H9 (cell line): ENCODE data around the gene PRR20D. TPM values are rescaled to one million over a fixed set of nuclear protein-coding genes. Genes with fewer than 3 reads are reported as not detected.
"Not testable (repeated sequence)": the region's sequence is repeated elsewhere in the genome, so short reads cannot be mapped to it uniquely, and the experiment has no call there.

ENCODE experiments used
- DNase-seq: peaks from one replicate; pipeline ENCODE4 v3.0.0-alpha.2; 2017
- H2AFZ ChIP-seq: one replicate; pipeline ENCODE4 v1.6.1; 2013; ENCODE audit warnings: mild to moderate bottlenecking, low read length, control low read depth, moderate library complexity
- H2AK5ac ChIP-seq: 2 replicates; pipeline ENCODE4 v1.6.1; 2013; ENCODE audit warnings: low read length, control low read depth, mixed read lengths; ENCODE audit not compliant: insufficient read length
- H2BK120ac ChIP-seq: one replicate; pipeline ENCODE4 v1.6.1; 2013; ENCODE audit warnings: low read depth, mild to moderate bottlenecking, low read length, control low read depth, inconsistent platforms; ENCODE audit not compliant: poor library complexity, severe bottlenecking
- H2BK12ac ChIP-seq: 2 replicates; pipeline ENCODE4 v1.6.1; 2013; ENCODE audit warnings: low read length, control low read depth, mixed read lengths, low read depth; ENCODE audit not compliant: insufficient read length
- H2BK15ac ChIP-seq: 2 replicates; pipeline ENCODE4 v1.6.1; 2013; ENCODE audit warnings: low read depth, low read length, control low read depth
- H2BK20ac ChIP-seq: one replicate; pipeline ENCODE4 v1.6.1; 2013; ENCODE audit warnings: low read depth, mild to moderate bottlenecking, low read length, control low read depth, inconsistent platforms; ENCODE audit not compliant: poor library complexity, severe bottlenecking
- H2BK5ac ChIP-seq: 2 replicates; pipeline ENCODE4 v1.6.1; 2013; ENCODE audit warnings: low read length, control low read depth, mixed read lengths; ENCODE audit not compliant: insufficient read length
- H3K14ac ChIP-seq: 2 replicates; pipeline ENCODE4 v1.6.1; 2013; ENCODE audit warnings: low read length, control low read depth; ENCODE audit not compliant: insufficient read depth
- H3K18ac ChIP-seq: 2 replicates; pipeline ENCODE4 v1.6.1; 2013; ENCODE audit warnings: low read depth, mild to moderate bottlenecking, mixed read lengths, low read length, control low read depth; ENCODE audit not compliant: insufficient read length
- H3K23ac ChIP-seq: 2 replicates; pipeline ENCODE4 v1.6.1; 2013; ENCODE audit warnings: low read length, control low read depth, mixed read lengths, low read depth; ENCODE audit not compliant: insufficient read length
- H3K23me2 ChIP-seq: 2 replicates; pipeline ENCODE4 v1.6.1; 2013; ENCODE audit warnings: low read depth, mild to moderate bottlenecking, mixed read lengths, low read length, control low read depth; ENCODE audit not compliant: insufficient read length, poor library complexity, severe bottlenecking
- H3K27ac ChIP-seq: 2 replicates; pipeline ENCODE4 v1.5.1; 2013; ENCODE audit warnings: low read length, control low read depth, mixed read lengths, low read depth; ENCODE audit not compliant: insufficient read length
- H3K27me3 ChIP-seq: 2 replicates; pipeline ENCODE4 v1.6.1; 2013; ENCODE audit warnings: low read length, control low read depth, inconsistent platforms; ENCODE audit not compliant: insufficient read depth
- H3K4ac ChIP-seq: 2 replicates; pipeline ENCODE4 v1.6.1; 2013; ENCODE audit warnings: low read depth, mild to moderate bottlenecking, control low read depth, inconsistent platforms, low read length, moderate library complexity
- H3K4me1 ChIP-seq: 2 replicates; pipeline ENCODE4 v1.6.1; 2013; ENCODE audit warnings: low read length, control low read depth, inconsistent platforms; ENCODE audit not compliant: insufficient read depth
- H3K4me2 ChIP-seq: 2 replicates; pipeline ENCODE4 v1.6.1; 2013; ENCODE audit warnings: low read length, control low read depth, mixed read lengths; ENCODE audit not compliant: insufficient read length, insufficient read depth
- H3K56ac ChIP-seq: 2 replicates; pipeline ENCODE4 v1.6.1; 2013; ENCODE audit warnings: low read depth, mild to moderate bottlenecking, mixed read lengths, low read length, control low read depth; ENCODE audit not compliant: insufficient read length
- H3K79me1 ChIP-seq: 2 replicates; pipeline ENCODE4 v1.6.1; 2013; ENCODE audit warnings: low read depth, mild to moderate bottlenecking, moderate library complexity, low read length, control low read depth, inconsistent platforms; ENCODE audit not compliant: insufficient read depth, poor library complexity, severe bottlenecking
- H3K79me2 ChIP-seq: 2 replicates; pipeline ENCODE4 v1.6.1; 2013; ENCODE audit warnings: low read length, control low read depth, inconsistent platforms; ENCODE audit not compliant: insufficient read depth
- H3K9ac ChIP-seq: 2 replicates; pipeline ENCODE4 v1.6.1; 2013; ENCODE audit warnings: low read length, control low read depth, mixed read lengths; ENCODE audit not compliant: insufficient read length; ENCODE audit errors: extremely low read depth
- H3K9me3 ChIP-seq: one replicate; pipeline ENCODE4 v1.6.1; 2013; ENCODE audit warnings: low read depth, low read length, inconsistent platforms; ENCODE audit not compliant: control insufficient read depth
- H3T11ph ChIP-seq: one replicate; pipeline ENCODE4 v1.6.1; 2013; ENCODE audit warnings: mild to moderate bottlenecking, low read length, control low read depth, inconsistent platforms
- H4K20me1 ChIP-seq: one replicate; pipeline ENCODE4 v1.6.1; 2013; ENCODE audit not compliant: control insufficient read depth, insufficient read length, insufficient read depth
- H4K5ac ChIP-seq: 2 replicates; pipeline ENCODE4 v1.6.1; 2013; ENCODE audit warnings: low read depth, mild to moderate bottlenecking, mixed read lengths, low read length, control low read depth; ENCODE audit not compliant: insufficient read length
- H4K8ac ChIP-seq: replicated peaks from 2 replicates; pipeline ENCODE4 v1.6.1; 2013; ENCODE audit warnings: low read length, control low read depth, mixed read lengths, low read depth; ENCODE audit not compliant: insufficient read length
- H4K91ac ChIP-seq: 2 replicates; pipeline ENCODE4 v1.6.1; 2013; ENCODE audit warnings: low read depth, mild to moderate bottlenecking, moderate library complexity, mixed read lengths, low read length, control low read depth; ENCODE audit not compliant: insufficient read length
- H3K27ac Mint-ChIP-seq, 3 experiments: 2 replicates in 2 of 3; 3 replicates in 1 of 3; pipeline ENCODE4 v1.8.0; 2020 to 2021; ENCODE audit warnings: mixed read lengths in 3 of 3, mild to moderate bottlenecking in 1 of 3, moderate library complexity in 1 of 3
- H3K27me3 Mint-ChIP-seq: 2 replicates; pipeline ENCODE4 v1.8.0; 2021; ENCODE audit warnings: low read depth, mild to moderate bottlenecking, moderate library complexity, mixed read lengths
- H3K36me3 Mint-ChIP-seq, 3 experiments: 2 replicates in 2 of 3; 3 replicates in 1 of 3; pipeline ENCODE4 v1.8.0; 2020 to 2021; ENCODE audit warnings: low read depth in 3 of 3, mixed read lengths in 3 of 3; ENCODE audit not compliant: insufficient read depth in 1 of 3
- H3K4me1 Mint-ChIP-seq, 2 experiments: 2 replicates each; pipeline ENCODE4 v1.8.0; 2020; ENCODE audit warnings: mixed read lengths in 2 of 2
- H3K4me3 Mint-ChIP-seq, 2 experiments: 2 replicates in 1 of 2; 3 replicates in 1 of 2; pipeline ENCODE4 v1.8.0; 2020 to 2021; ENCODE audit warnings: mild to moderate bottlenecking in 2 of 2, mixed read lengths in 2 of 2, moderate library complexity in 1 of 2
- H3K9me3 Mint-ChIP-seq, 2 experiments: 2 replicates in 1 of 2; 3 replicates in 1 of 2; pipeline ENCODE4 v1.8.0; 2020; ENCODE audit warnings: mild to moderate bottlenecking in 2 of 2, mixed read lengths in 2 of 2, moderate library complexity in 1 of 2
- WGBS: extraction: QIAGEN DNeasy Blood & Tissue Kit; methylation state at CpG from one replicate; pipeline ENCODE4 v1.1.7; 2013; ENCODE audit warnings: missing lambda C conversion rate, low lambda C conversion rate, mixed read lengths; ENCODE audit not compliant: insufficient read length; ENCODE audit errors: extremely low coverage; 5-methylcytosine and 5-hydroxymethylcytosine counted together
- total RNA-seq: library from RNA; stranded (reverse); gene quantifications from 2 replicates; pipeline ENCODE4 v1.2.1, GENCODE V29; 2021

PRR20D gene
- total RNA-seq, 1 experiment from 2014 or later: not detected

DNA sequence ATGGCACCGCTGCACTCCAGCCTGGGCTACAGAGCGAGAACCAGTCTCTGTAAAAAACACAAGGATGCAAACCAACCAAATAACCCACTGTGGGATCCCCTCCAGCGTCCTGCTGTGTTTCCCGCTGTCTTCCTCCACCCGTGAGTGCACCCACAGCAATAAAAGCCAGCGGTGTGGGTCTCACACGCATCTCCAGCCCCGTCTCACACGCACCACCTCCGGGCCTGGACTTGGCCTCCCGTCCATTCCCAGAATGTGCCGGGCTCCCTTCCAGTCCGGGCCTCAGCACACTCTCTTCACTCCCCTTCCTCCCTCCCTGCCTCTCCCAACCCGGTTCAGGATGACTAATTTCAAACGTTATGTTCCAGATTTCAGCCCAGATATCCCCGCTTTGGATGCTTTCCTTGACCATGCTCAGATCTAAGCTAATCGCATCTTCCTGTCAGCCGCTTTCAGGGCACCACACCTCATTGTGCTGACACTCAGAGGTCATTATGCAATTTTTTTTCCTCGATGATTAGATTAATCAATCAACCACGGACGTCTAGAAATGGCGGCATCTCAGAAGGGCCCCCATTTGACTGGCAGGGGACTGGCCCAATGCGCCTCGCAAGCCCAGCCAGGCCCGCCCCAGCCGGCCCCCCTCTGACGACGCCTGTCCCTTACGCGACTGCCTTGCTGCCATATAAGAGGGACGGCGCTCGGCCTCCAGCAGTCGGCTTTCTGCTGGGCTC lies 20.0 kb upstream of the PRR20D start, which contains the start of gene PRR20A:
PRR20A (plus strand) TSS at position 684 of the 734 bp plus-strand sequence. CDS start 387 bp downstream, outside the sequence.
- H3K14ac ChIP-seq, H3K18ac ChIP-seq, H4K91ac ChIP-seq, H3K9me3 ChIP-seq, H3K9me3 Mint-ChIP-seq, H3K4me1 Mint-ChIP-seq, H3K56ac ChIP-seq, H4K20me1 ChIP-seq, H2BK120ac ChIP-seq, H3K4me1 ChIP-seq, H3K9ac ChIP-seq, H2BK5ac ChIP-seq, H4K8ac ChIP-seq, H3T11ph ChIP-seq, H3K79me2 ChIP-seq, H2AK5ac ChIP-seq, H2BK20ac ChIP-seq, H3K27ac ChIP-seq, DNase-seq, H3K23ac ChIP-seq, H3K23me2 ChIP-seq, H3K27me3 ChIP-seq, H3K4me3 Mint-ChIP-seq, H3K79me1 ChIP-seq, H3K36me3 Mint-ChIP-seq, H2AFZ ChIP-seq, H2BK12ac ChIP-seq, H4K5ac ChIP-seq, H3K4ac ChIP-seq, H3K4me2 ChIP-seq, H2BK15ac ChIP-seq, H3K27me3 Mint-ChIP-seq: not testable (repeated sequence)
- no CpG with 5 or more reads among the region's 34 CpGs for WGBS
- peak within 1 kb of the TSS in 1 of 3 experiments; percentile 95; a peak in 1 of 7 replicates for H3K27ac Mint-ChIP-seq

DNA sequence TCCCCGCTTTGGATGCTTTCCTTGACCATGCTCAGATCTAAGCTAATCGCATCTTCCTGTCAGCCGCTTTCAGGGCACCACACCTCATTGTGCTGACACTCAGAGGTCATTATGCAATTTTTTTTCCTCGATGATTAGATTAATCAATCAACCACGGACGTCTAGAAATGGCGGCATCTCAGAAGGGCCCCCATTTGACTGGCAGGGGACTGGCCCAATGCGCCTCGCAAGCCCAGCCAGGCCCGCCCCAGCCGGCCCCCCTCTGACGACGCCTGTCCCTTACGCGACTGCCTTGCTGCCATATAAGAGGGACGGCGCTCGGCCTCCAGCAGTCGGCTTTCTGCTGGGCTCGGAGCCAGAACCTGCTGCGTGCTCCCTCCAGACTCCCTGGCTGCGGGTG lies 13.2 kb upstream of the PRR20D start, which contains the start of gene PRR20B:
PRR20B (plus strand) TSS at position 301 of the 400 bp plus-strand sequence. CDS start 387 bp downstream, outside the sequence.
- H3K9me3 ChIP-seq, H3K4ac ChIP-seq, H3K18ac ChIP-seq, H4K20me1 ChIP-seq, H3K27me3 Mint-ChIP-seq, H4K5ac ChIP-seq, H3K79me1 ChIP-seq, H2BK12ac ChIP-seq, H2AK5ac ChIP-seq, H2BK20ac ChIP-seq, H2AFZ ChIP-seq, H2BK5ac ChIP-seq, H3K27ac ChIP-seq, H3K56ac ChIP-seq, H3K9ac ChIP-seq, H3K79me2 ChIP-seq, H3T11ph ChIP-seq, H3K23me2 ChIP-seq, DNase-seq, H3K4me1 ChIP-seq, H3K14ac ChIP-seq, H4K91ac ChIP-seq, H3K9me3 Mint-ChIP-seq, H4K8ac ChIP-seq, H3K27me3 ChIP-seq, H3K4me3 Mint-ChIP-seq, H3K36me3 Mint-ChIP-seq, H3K4me2 ChIP-seq, H3K4me1 Mint-ChIP-seq, H3K27ac Mint-ChIP-seq, H2BK120ac ChIP-seq, H2BK15ac ChIP-seq, H3K23ac ChIP-seq: not testable (repeated sequence)
- WGBS: no CpG with 5 or more reads among the region's 22 CpGs
